HUES64 (cell line): ENCODE results near the gene CTNNBIP1.

ENCODE experiments used
- H3K27ac ChIP-seq: 2 replicates; pipeline ENCODE4 v1.7.0; 2013; ENCODE audit warnings: low read depth, low read length, inconsistent platforms
- H3K27me3 ChIP-seq: 2 replicates; pipeline ENCODE4 v1.6.1; 2013; ENCODE audit warnings: mild to moderate bottlenecking, low read length; ENCODE audit not compliant: insufficient read depth
- H3K36me3 ChIP-seq: 2 replicates; pipeline ENCODE4 v1.6.1; 2013; ENCODE audit warnings: mild to moderate bottlenecking, low read length; ENCODE audit not compliant: insufficient read depth
- H3K4me1 ChIP-seq: 2 replicates; pipeline ENCODE4 v1.6.1; 2013; ENCODE audit warnings: mild to moderate bottlenecking, low read length, moderate library complexity; ENCODE audit not compliant: insufficient read depth
- H3K4me3 ChIP-seq: 2 replicates; pipeline ENCODE4 v1.5.1; 2013; ENCODE audit warnings: mild to moderate bottlenecking, low read length, moderate library complexity
- H3K9ac ChIP-seq: 2 replicates; pipeline ENCODE4 v1.6.1; 2013; ENCODE audit warnings: mild to moderate bottlenecking, low read depth, low read length
- H3K9me3 ChIP-seq: 2 replicates; pipeline ENCODE4 v1.6.1; 2013; ENCODE audit warnings: low read depth, low read length; ENCODE audit not compliant: insufficient read depth
- WGBS: fragments of 150-250, 120-280 bp; methylation state at CpG from one replicate; pipeline ENCODE4 v1.1.7; 2013; ENCODE audit warnings: missing lambda C conversion rate; 5-methylcytosine and 5-hydroxymethylcytosine counted together

Gene CTNNBIP1

GRCh38 chr1:9843576-9843945 is 66.5 kb downstream of the CTNNBIP1 start:
- Histone ChIP-seq H3K4me1 (peaks cover 9% of the 10 kb centered on the region), H3K36me3 (no peaks in the 10 kb centered on the region), H3K27ac (no peak overlapping the region), H3K27me3 (no peaks in the 10 kb centered on the region), H3K9me3 (no peaks in the 10 kb centered on the region), H3K9ac (no peak overlapping the region), H3K4me3 (no peak overlapping the region)
- 93% methylated on average over 7 of the region's 7 CpGs for WGBS

- Histone ChIP-seq H3K9ac (no peak overlapping the region), H3K36me3 (no peaks in the 10 kb centered on the region), H3K27me3 (no peaks in the 10 kb centered on the region), H3K4me1 (peaks cover 9% of the 10 kb centered on the region), H3K4me3 (no peak overlapping the region), H3K9me3 (no peaks in the 10 kb centered on the region), H3K27ac (no peak overlapping the region)
- 88% methylated on average over 20 of the region's 20 CpGs for WGBS
Observed at GRCh38 chr1:9842781-9843575, 67.1 kb downstream of the CTNNBIP1 start.

- no peaks in the 10 kb centered on the region for H3K9me3 ChIP-seq
- no peak overlapping the region for H3K4me3 ChIP-seq
- peaks cover 9% of the 10 kb centered on the region for H3K4me1 ChIP-seq
- H3K27me3 ChIP-seq, result no peaks in the 10 kb centered on the region
- H3K27ac ChIP-seq, result no peak overlapping the region
- H3K9ac ChIP-seq, result no peak overlapping the region
- WGBS, result 88% methylated on average over 9 of the region's 9 CpGs
- H3K36me3 ChIP-seq, result no peaks in the 10 kb centered on the region
Observed at GRCh38 chr1:9842073-9842711, 67.9 kb downstream of the CTNNBIP1 start.

GRCh38 chr1:9841460-9841859 is 68.6 kb downstream of the CTNNBIP1 start:
- 88% methylated on average over 2 of the region's 2 CpGs for WGBS
- Histone ChIP-seq H3K9ac (no peak overlapping the region), H3K4me1 (peaks cover 2% of the 10 kb centered on the region; the same call in 1 of the 2 replicates), H3K27ac (no peak overlapping the region), H3K4me3 (no peak overlapping the region), H3K36me3 (no peaks in the 10 kb centered on the region), H3K27me3 (no peaks in the 10 kb centered on the region), H3K9me3 (no peaks in the 10 kb centered on the region)

- H3K27ac ChIP-seq, result no peak overlapping the region
- H3K4me1 ChIP-seq, result peaks cover 6% of the 10 kb centered on the region
- no peaks in the 10 kb centered on the region for H3K36me3 ChIP-seq
- no peak overlapping the region for H3K4me3 ChIP-seq
- no peaks in the 10 kb centered on the region for H3K9me3 ChIP-seq
- no peak overlapping the region for H3K9ac ChIP-seq
- 89% methylated on average over 3 of the region's 3 CpGs for WGBS
- H3K27me3 ChIP-seq, result no peaks in the 10 kb centered on the region
Observed at GRCh38 chr1:9840176-9840575, 69.9 kb downstream of the CTNNBIP1 start.

GRCh38 chr1:9838946-9839345 is 71.1 kb downstream of the CTNNBIP1 start:
- H3K9ac ChIP-seq, result no peak overlapping the region
- H3K9me3 ChIP-seq, result no peaks in the 10 kb centered on the region
- no peak overlapping the region for H3K4me3 ChIP-seq
- no peak overlapping the region for H3K27ac ChIP-seq
- H3K27me3 ChIP-seq, result no peaks in the 10 kb centered on the region
- 95% methylated on average over 10 of the region's 10 CpGs for WGBS
- no peaks in the 10 kb centered on the region for H3K36me3 ChIP-seq
- peaks cover 7% of the 10 kb centered on the region for H3K4me1 ChIP-seq

- peaks cover 7% of the 10 kb centered on the region for H3K4me1 ChIP-seq
- no peaks in the 10 kb centered on the region for H3K9me3 ChIP-seq
- H3K27ac ChIP-seq, result no peak overlapping the region
- WGBS, result 90% methylated on average over 5 of the region's 5 CpGs
- no peaks in the 10 kb centered on the region for H3K36me3 ChIP-seq
- no peak overlapping the region for H3K9ac ChIP-seq
- H3K4me3 ChIP-seq, result no peak overlapping the region
- no peaks in the 10 kb centered on the region for H3K27me3 ChIP-seq
Observed at GRCh38 chr1:9836632-9836960, 73.5 kb downstream of the CTNNBIP1 start.

- Histone ChIP-seq H3K9ac (no peak overlapping the region), H3K27ac (no peak overlapping the region), H3K27me3 (no peaks in the 10 kb centered on the region), H3K4me3 (no peak overlapping the region), H3K9me3 (no peaks in the 10 kb centered on the region), H3K36me3 (no peaks in the 10 kb centered on the region), H3K4me1 (peaks cover 7% of the 10 kb centered on the region)
- 50% methylated on average over 14 of the region's 15 CpGs for WGBS
Observed at GRCh38 chr1:9835758-9836631, 74.1 kb downstream of the CTNNBIP1 start.

GRCh38 chr1:9835404-9835757 is 74.7 kb downstream of the CTNNBIP1 start:
- Histone ChIP-seq H3K9me3 (no peaks in the 10 kb centered on the region), H3K27me3 (no peaks in the 10 kb centered on the region), H3K9ac (no peak overlapping the region), H3K36me3 (no peaks in the 10 kb centered on the region), H3K27ac (no peak overlapping the region), H3K4me3 (no peak overlapping the region), H3K4me1 (peaks cover 7% of the 10 kb centered on the region)
- 26% methylated on average over 8 of the region's 9 CpGs for WGBS

GRCh38 chr1:9833632-9834031 is 76.4 kb downstream of the CTNNBIP1 start:
- WGBS, result 91% methylated on average over 3 of the region's 3 CpGs
- no peaks in the 10 kb centered on the region for H3K36me3 ChIP-seq
- H3K4me3 ChIP-seq, result no peak overlapping the region
- H3K9me3 ChIP-seq, result no peaks in the 10 kb centered on the region
- H3K4me1 ChIP-seq, result peaks cover 7% of the 10 kb centered on the region
- no peak overlapping the region for H3K9ac ChIP-seq
- H3K27ac ChIP-seq, result no peak overlapping the region
- H3K27me3 ChIP-seq, result no peaks in the 10 kb centered on the region

GRCh38 chr1:9827558-9828185 is 82.4 kb downstream of the CTNNBIP1 start:
- no peak overlapping the region for H3K27ac ChIP-seq
- no peaks in the 10 kb centered on the region for H3K36me3 ChIP-seq
- 85% methylated on average over 24 of the region's 24 CpGs for WGBS
- H3K9me3 ChIP-seq, result no peaks in the 10 kb centered on the region
- H3K27me3 ChIP-seq, result peaks cover 20% of the 10 kb centered on the region
- H3K4me1 ChIP-seq, result peaks cover 19% of the 10 kb centered on the region; the same call in 1 of the 2 replicates
- H3K9ac ChIP-seq, result no peak overlapping the region
- no peak overlapping the region for H3K4me3 ChIP-seq
